Effector memory CD8-positive, alpha-beta T cell (primary cell): ENCODE data around the gene BRPF1.
"Not testable (repeated sequence)": the region's sequence is repeated elsewhere in the genome, so short reads cannot be mapped to it uniquely, and the experiment has no call there.

Experiments used
- ATAC-seq: fragments of 150-1000 bp; cut with Tn5 transposase; replicated peaks from 2 replicates; pipeline ENCODE4 v1.10.0; 2021; ENCODE audit warnings: mild to moderate bottlenecking, moderate library complexity
- DNase-seq, 3 experiments: peaks; one replicate each; pipeline ENCODE4 v3.0.0; 2021
- H3K27ac Mint-ChIP-seq, 2 donors: one replicate each; pipeline ENCODE4 v1.8.0; 2022; ENCODE audit warnings: mild to moderate bottlenecking in 2 of 2, mixed read lengths in 2 of 2, moderate library complexity in 2 of 2
- H3K27me3 Mint-ChIP-seq, 2 donors: one replicate each; pipeline ENCODE4 v1.8.0; 2022; ENCODE audit warnings: mixed read lengths in 2 of 2
- H3K36me3 Mint-ChIP-seq: one replicate; pipeline ENCODE4 v1.8.0; 2022; ENCODE audit warnings: mild to moderate bottlenecking, moderate library complexity, mixed read lengths; ENCODE audit not compliant: insufficient read depth
- H3K4me1 Mint-ChIP-seq, 2 donors: one replicate each; pipeline ENCODE4 v1.8.0; 2022; ENCODE audit warnings: low read depth in 2 of 2, mixed read lengths in 2 of 2
- H3K4me3 Mint-ChIP-seq, 2 donors: one replicate each; pipeline ENCODE4 v1.8.0; 2022; ENCODE audit warnings: mild to moderate bottlenecking in 2 of 2, mixed read lengths in 2 of 2, moderate library complexity in 2 of 2
- H3K9me3 Mint-ChIP-seq, 2 donors: one replicate each; pipeline ENCODE4 v1.8.0; 2022; ENCODE audit warnings: mixed read lengths in 2 of 2

The BRPF1 gene

DNA sequence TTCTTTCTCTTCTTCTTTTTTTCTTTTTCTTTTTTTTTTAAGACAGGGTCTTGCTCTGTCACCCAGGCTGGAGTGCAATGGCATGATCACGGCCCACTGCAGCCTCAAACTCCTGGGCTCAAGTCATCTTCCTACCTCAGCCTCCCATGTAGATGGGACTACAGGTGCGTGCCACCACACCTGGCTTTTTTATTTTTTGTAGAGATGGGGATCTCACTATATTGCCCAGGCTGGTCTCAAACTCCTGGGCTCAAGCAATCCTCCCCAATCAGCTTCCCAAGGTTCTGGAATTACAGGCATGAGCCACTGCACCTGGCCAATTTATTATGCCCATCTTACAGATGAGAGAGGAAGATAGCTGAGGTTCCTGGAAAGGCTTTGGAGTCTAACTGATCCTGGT is 39.5 kb downstream of the BRPF1 start:
- peak overlapping the region in 1 of 2 donors; percentile 74 for H3K27ac Mint-ChIP-seq
- H3K36me3 Mint-ChIP-seq, H3K27me3 Mint-ChIP-seq, DNase-seq, H3K9me3 Mint-ChIP-seq, ATAC-seq: not testable (repeated sequence)
- H3K4me1 Mint-ChIP-seq, result peaks cover 21 to 23% of the 10 kb centered on the region in 2 donors
- peak overlapping the region; percentile 40 to 44 for H3K4me3 Mint-ChIP-seq

DNA sequence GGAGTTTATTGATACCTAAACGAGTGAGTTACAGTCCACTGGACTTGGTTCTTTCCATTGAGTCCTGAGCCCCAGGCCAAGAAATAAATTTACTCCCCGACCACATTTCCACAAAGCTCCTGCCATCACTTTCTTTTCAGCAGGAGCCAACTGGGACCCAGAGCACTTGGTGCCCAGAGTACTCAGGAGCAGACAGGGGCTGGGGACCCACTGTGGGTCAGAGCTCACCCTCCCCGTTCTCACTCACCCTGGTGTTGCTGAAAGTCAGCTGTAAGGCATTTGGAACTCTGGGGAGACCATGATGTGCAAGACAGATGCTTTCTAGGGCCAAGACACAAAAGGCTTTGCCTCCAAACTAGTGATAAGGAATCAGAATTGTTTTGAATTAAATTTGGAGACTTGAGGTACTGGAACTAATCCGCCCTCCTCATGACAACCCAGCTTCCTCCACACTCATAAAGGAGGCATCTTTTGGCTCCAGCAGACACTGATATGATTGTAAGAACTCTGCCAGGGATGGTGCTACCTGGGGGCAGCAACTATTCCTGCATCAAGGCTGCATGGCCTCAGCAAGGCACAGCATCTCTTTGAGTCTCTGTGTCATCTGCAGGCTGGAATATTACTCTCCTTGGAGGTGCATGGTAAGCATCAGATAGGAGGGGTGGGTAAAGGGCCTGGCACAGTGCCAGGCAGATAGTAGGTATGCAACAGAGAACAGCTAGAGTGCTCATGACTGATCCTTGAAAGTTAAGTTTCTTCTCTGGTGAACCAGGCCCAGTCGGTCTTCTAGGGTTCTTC is 45.6 kb downstream of the BRPF1 start:
- DNase-seq, result no peak
- Mint-ChIP-seq H3K27me3 (no peaks in the 10 kb centered on the region), H3K4me3 (no peak overlapping the region), H3K4me1 (peaks cover 26 to 36% of the 10 kb centered on the region in 2 donors), H3K27ac (no peak overlapping the region), H3K9me3 (no peaks in the 10 kb centered on the region), H3K36me3 (peaks cover 4% of the 10 kb centered on the region)
- no peak for ATAC-seq

DNA sequence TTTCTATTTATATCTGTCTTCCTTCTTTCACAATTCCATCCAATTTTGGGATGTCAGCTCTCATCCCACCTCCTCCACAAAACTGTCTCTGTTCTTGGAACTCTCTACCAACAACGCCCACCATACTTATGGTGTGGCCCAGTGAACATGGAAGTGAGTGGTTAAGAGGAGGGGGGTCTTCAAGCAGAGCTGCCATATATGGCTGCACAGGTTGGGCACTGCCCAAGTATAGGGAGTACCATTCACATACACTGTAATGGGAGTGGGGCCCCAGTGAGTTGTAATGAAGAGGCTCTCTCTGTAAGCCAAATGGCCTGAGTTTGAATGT is 46.1 kb downstream of the BRPF1 start:
- ATAC-seq (no peak), DNase-seq (no peak)
- Mint-ChIP-seq H3K27ac (no peak overlapping the region), H3K9me3 (no peaks in the 10 kb centered on the region), H3K36me3 (peaks cover 4% of the 10 kb centered on the region), H3K4me3 (no peak overlapping the region), H3K4me1 (peaks cover 31 to 40% of the 10 kb centered on the region in 2 donors), H3K27me3 (no peaks in the 10 kb centered on the region)

DNA sequence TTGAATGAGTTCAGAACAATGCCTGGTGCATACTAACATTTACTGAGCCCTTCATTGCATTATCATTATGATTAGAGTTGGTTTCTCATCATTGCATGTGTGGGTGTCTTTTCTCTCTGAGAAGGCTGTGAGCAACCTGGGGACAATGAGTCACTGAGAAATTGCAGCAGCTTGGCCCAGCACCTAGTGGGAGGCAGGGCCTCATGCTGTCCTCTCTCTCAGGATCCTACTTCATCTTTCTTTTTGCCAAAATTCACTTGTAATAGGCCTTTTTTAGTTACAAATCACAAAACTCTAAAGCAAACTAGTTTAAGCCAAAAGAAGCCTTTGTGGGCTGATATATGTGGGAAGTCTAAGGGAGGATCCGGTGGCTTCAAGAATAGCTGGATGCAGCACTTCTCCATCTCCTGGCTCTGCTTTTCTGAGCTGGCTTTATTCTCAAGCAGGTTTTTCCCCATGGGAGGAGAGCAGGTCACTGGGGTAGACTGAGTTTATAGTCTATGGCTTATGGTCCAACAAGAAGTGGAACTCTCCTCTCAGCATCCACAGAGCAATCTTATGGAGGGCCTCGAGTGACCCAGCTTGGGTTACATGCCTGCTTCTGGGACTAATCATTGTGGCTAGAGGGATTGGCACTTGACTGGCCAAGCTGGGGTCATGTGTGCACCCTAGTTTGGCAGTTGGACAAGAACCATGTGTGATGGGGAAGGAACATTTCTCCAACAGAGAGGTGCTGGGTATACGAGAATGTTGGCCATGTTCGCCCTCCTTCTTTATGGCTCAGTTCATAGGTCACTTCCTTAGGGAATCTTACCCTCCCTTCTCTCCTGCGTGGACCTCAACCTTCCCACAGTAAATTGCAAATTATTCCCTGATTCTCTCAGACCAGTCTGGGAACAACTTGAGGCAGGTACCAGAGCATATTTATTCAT is 46.9 kb downstream of the BRPF1 start:
- Mint-ChIP-seq H3K27me3 (no peaks in the 10 kb centered on the region), H3K27ac (peak overlapping the region; percentile 85 to 95), H3K4me1 (peaks cover 36 to 40% of the 10 kb centered on the region in 2 donors), H3K36me3 (peaks cover 8% of the 10 kb centered on the region), H3K4me3 (peak overlapping the region; percentile 68 to 71), H3K9me3 (no peaks in the 10 kb centered on the region)
- ATAC-seq (no peak), DNase-seq (no peak)

DNA sequence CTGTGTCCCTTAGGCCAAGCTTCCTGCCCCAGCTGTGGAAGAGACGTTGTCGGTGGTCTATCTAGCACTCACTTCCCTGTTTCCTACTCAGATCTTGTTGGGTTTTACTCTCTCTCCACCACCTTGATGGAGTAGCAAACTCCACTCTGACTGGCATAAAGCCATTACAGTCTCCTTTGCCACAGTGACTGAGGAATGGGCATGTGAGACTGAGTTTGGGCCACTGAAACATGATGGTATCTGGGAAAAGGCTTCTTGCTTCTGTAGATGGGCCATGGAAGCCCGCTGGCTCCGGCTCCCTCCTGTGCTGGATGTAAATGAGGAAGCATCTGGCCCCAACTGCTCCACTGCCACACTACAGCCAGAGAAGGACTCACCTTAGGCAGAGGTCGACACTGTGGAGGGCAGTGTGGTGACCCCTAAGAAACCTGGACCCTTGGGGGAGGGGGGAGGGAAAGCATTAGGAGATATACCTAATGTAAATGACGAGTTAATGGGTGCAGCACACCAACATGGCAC is 47.6 kb downstream of the BRPF1 start:
- DNase-seq (no peak), ATAC-seq (no peak)
- peak overlapping the region; percentile 68 to 71 for H3K4me3 Mint-ChIP-seq
- no peaks in the 10 kb centered on the region for H3K9me3 Mint-ChIP-seq
- peak overlapping the region; percentile 85 to 95 for H3K27ac Mint-ChIP-seq
- H3K36me3 Mint-ChIP-seq, result peaks cover 15% of the 10 kb centered on the region
- H3K27me3 Mint-ChIP-seq, result no peaks in the 10 kb centered on the region
- peaks cover 36 to 40% of the 10 kb centered on the region in 2 donors for H3K4me1 Mint-ChIP-seq

DNA sequence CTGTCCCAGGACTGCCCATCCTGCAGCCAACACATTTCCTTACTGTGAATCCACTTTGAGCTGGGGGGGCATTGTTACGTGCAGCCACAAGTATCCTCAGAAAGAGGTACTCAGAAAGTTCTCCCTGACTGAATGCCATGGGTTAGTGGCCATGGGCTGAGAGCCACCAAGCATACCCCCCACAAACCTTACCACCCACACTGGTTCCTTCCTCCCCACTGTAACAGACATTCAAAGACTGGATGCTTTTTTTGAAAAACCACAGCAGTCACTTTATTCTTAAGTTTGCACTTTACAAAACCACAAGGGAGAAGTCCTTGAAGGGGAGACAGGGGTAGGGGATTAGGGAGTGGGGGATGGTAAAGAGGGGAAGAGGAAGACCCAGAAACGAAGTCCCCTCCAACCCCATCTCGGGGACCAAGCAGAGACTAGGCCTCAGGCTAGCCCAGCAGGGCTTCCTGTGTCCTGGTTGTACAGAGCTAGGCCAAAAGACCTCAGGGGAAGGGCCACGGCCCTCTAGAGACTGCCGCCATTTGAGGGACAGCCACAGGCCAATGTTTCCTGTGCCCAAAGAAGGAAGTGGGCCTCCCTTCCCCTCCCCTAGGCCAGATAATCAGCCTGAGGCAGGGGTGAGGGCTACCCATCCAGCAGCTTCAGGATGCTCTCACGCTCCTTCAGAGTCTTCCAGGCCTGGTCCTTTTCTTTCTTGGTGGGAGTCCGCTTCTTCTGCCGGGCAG is 48.4 kb downstream of the BRPF1 start:
- no peaks in the 10 kb centered on the region for H3K27me3 Mint-ChIP-seq
- peak; percentile 20 to 28 (median 21) for DNase-seq
- peaks cover 17% of the 10 kb centered on the region for H3K36me3 Mint-ChIP-seq
- peak overlapping the region; percentile 68 to 71 for H3K4me3 Mint-ChIP-seq
- peaks cover 36 to 40% of the 10 kb centered on the region in 2 donors for H3K4me1 Mint-ChIP-seq
- H3K27ac Mint-ChIP-seq, result peak overlapping the region; percentile 85 to 95
- H3K9me3 Mint-ChIP-seq, result no peaks in the 10 kb centered on the region
- peak; percentile 84 for ATAC-seq

DNA sequence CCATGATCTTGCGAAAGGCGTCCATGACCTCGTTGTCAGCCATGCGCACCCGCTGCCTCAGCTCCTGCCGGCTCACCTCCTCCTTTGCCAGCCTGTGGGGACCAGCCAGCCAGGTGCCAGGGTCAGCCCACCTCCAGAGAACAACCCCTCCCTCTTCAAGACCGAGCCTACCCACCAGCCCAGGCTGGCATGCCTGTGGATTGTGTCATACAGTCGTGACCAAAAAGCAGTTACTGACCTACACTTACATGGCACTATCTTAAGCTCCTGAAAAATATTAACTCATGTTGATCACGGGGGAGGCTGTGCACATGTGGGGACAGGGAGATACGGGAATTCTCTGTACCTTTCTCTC is 48.9 kb downstream of the BRPF1 start:
- Mint-ChIP-seq H3K27ac (peak overlapping the region; percentile 85 to 95), H3K4me3 (peak overlapping the region; percentile 68 to 71), H3K36me3 (peaks cover 23% of the 10 kb centered on the region), H3K27me3 (no peaks in the 10 kb centered on the region), H3K4me1 (peaks cover 39 to 40% of the 10 kb centered on the region in 2 donors), H3K9me3 (no peaks in the 10 kb centered on the region)
- DNase-seq (no peak), ATAC-seq (peak; percentile 33)

DNA sequence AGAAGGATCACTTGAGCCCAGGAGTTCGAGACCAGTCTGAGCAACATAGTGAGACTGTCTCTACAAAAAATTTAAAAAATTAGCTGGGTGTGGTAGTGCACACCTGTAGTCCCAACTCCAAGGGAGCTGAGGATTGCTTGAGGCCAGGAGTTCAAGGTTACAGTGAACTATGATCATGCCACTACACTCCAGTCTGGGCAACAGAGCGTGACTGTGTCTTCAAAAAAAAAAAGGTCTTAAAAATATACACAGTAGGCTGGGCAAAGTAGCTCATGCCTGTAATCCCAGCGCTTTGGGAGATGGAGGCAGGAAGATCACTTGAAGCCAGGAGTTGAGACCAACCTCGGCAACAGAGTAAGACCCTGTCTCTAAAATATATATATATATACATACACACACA is 49.4 kb downstream of the BRPF1 start:
- H3K36me3 Mint-ChIP-seq, result peaks cover 28% of the 10 kb centered on the region
- H3K27ac Mint-ChIP-seq, result peak overlapping the region; percentile 85 to 95
- H3K4me1 Mint-ChIP-seq, result peaks cover 40 to 41% of the 10 kb centered on the region in 2 donors
- ATAC-seq (no peak), DNase-seq (no peak)
- peak overlapping the region; percentile 68 to 71 for H3K4me3 Mint-ChIP-seq
- H3K27me3 Mint-ChIP-seq, result no peaks in the 10 kb centered on the region
- H3K9me3 Mint-ChIP-seq, result no peaks in the 10 kb centered on the region

DNA sequence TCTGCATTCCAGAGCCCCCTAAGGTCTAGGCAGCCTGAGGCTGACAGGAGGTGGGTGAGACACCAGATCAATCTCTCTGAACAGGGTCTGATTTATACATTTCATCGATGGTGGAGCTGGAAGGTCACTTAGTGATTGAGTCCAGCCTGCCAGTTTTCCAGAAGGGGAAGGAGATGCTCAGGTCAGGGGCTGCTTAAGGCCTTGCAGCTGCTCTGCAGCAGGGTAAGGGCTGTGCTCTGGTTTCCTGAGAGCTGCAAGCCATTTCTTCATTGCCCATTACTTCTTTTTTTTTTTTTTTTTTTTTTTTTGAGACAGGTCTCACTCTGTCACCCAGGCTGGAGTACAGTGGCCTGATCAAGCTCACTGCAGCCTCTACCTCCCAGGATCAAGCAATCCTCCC is 50.0 kb downstream of the BRPF1 start:
- Mint-ChIP-seq H3K4me1 (peaks cover 40 to 41% of the 10 kb centered on the region in 2 donors), H3K9me3 (no peaks in the 10 kb centered on the region), H3K4me3 (peak overlapping the region; percentile 12 to 38), H3K27ac (peak overlapping the region; percentile 85 to 95), H3K27me3 (no peaks in the 10 kb centered on the region), H3K36me3 (peaks cover 33% of the 10 kb centered on the region)
- DNase-seq, result no peak
- ATAC-seq, result no peak

DNA sequence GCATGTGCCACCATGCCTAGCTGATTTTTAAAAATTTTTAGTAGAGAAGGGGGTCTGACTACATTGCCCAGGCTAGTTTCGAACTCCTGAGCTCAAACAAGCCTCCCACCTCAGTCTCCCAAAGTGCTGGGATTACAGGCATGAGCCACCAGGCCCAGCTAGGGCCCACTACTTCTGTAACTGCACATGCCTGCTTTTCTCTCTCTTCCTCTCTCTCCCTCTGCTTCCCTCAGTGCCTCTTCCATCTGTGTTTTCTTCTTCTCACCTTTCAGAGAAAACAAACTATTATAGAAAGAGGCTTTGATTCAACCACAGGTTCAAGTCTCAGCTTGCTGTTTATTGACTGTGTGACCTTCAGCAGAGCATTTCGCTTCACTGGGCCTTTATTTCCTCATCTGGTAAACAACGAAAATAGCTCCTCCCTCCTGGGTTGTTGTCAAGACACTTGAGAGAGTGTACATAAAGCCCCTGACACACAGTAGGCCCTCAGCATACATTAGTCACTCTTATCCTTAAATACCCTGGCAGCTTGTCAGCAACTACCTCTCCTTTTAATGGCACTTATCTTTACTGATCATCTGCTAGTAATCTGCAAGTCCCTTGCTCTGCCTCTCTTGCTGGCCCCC is 50.6 kb downstream of the BRPF1 start:
- Mint-ChIP-seq H3K9me3 (no peaks in the 10 kb centered on the region), H3K36me3 (peaks cover 35% of the 10 kb centered on the region), H3K27me3 (no peaks in the 10 kb centered on the region), H3K4me1 (peaks cover 40 to 41% of the 10 kb centered on the region in 2 donors), H3K27ac (peak overlapping the region; percentile 81 to 85), H3K4me3 (peak overlapping the region in 1 of 2 donors; percentile 12)
- DNase-seq, result no peak
- no peak for ATAC-seq

DNA sequence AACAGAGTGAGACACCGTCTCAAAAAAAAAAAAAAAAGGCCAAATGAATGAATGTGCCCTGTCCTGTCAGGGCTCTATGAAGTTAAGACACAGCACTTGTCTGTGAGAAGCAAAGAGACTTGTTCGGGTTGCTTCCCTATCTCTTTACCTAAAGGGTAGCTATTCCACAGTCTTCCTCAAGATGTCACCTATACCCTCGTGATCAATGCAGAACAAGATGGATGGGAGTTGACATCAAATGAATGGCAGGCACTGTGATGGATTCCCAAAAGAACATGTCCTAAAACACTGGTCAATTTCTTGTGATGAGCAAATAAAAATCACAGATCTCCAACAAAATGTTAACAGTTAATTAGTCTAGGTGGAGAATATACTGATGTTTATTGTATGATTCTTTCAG is 51.2 kb downstream of the BRPF1 start:
- Mint-ChIP-seq H3K27me3 (no peaks in the 10 kb centered on the region), H3K36me3 (peaks cover 39% of the 10 kb centered on the region), H3K9me3 (no peaks in the 10 kb centered on the region), H3K27ac (peak overlapping the region; percentile 81 to 85), H3K4me1 (peaks cover 38 to 39% of the 10 kb centered on the region in 2 donors), H3K4me3 (no peak overlapping the region)
- no peak for DNase-seq
- ATAC-seq, result no peak

DNA sequence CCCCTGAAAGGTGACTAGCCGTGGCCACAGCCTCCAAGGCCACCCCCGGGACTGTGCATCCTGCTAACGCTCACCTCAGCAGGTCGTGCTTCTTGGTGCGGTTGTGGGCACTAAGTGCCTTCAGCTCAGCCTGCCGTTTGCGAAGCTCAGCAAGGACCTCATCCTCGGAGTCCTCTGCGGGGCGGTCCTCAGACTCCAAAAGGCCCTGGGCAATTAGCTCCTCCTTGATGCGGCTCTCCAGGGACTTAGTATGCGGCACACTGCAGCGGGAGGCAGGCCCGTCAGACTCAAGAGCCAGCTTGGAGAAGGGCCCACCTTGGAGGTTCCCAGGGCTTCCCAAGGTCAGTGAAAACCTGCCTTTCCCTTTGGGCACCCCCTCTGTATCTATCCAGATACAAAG is 52.4 kb downstream of the BRPF1 start:
- no peak overlapping the region for H3K4me3 Mint-ChIP-seq
- H3K4me1 Mint-ChIP-seq, result peaks cover 31 to 35% of the 10 kb centered on the region in 2 donors
- H3K27me3 Mint-ChIP-seq, result no peaks in the 10 kb centered on the region
- H3K9me3 Mint-ChIP-seq, result no peaks in the 10 kb centered on the region
- ATAC-seq, result no peak
- H3K27ac Mint-ChIP-seq, result no peak overlapping the region
- peaks cover 48% of the 10 kb centered on the region for H3K36me3 Mint-ChIP-seq
- no peak for DNase-seq

DNA sequence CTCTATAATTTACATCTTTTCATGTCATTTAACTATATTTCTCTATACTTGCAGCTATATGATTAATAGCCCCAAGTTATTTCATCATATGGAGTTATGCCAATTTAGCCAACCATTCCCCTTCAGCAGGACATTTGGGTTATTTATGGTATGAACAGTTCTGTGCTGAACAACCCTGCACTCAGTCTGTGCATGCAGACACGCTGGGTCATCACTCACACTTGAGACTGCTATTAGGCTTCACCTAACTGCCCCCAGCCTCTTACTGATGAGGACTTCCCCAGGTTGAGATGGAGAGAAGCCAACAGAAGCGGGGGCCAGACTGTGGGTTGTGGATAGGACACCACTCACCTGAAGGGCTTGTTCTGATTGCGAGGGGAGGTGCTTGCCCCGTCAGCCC is 53.4 kb downstream of the BRPF1 start:
- no peak overlapping the region for H3K4me3 Mint-ChIP-seq
- no peaks in the 10 kb centered on the region for H3K9me3 Mint-ChIP-seq
- ATAC-seq (no peak), DNase-seq (no peak)
- no peak overlapping the region for H3K27ac Mint-ChIP-seq
- peaks cover 56% of the 10 kb centered on the region for H3K36me3 Mint-ChIP-seq
- H3K27me3 Mint-ChIP-seq, result no peaks in the 10 kb centered on the region
- peaks cover 21 to 27% of the 10 kb centered on the region in 2 donors for H3K4me1 Mint-ChIP-seq
